Stimulated activated CD4-positive, alpha-beta T cell treated with anti-CD3 and anti-CD28 coated beads, Interleukin-15, amount 100 ng/mL, for 1 hour (primary cell): Measurements from ENCODE around the gene HPS3.
"Not testable (repeated sequence)": the region's sequence is repeated elsewhere in the genome, so short reads cannot be mapped to it uniquely, and the experiment has no call there.

Source experiments
- DNase-seq, 2 donors: peaks; one replicate each; pipeline ENCODE4 v3.0.0-alpha.2; 2020; ENCODE audit warnings: low read depth in 1 of 2, low spot score in 1 of 2

HPS3 gene

GRCh38 chr3:149186219-149186618 lies 56.8 kb downstream of the HPS3 start:
- DNase-seq, result no peak

DNA sequence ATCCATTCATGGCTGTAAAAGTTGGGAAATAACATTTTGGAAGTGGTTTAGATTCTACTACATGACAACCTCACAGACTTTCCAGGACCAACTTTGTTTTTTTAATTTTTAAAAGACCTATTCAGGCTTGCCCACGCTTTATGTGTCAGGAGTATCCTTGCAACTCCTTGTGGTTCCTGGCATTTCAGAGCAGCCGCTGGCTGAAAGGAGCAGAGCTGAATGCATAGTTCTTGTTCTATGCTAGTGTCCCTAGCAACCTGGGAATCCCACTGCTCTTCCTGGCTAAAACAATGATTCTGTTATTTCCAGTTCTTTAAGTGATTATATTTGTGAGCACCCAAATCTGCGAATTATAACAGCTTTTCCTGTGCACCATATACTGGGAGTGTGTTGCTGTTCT lies 57.3 kb downstream of the HPS3 start:
- DNase-seq, result no peak

DNA sequence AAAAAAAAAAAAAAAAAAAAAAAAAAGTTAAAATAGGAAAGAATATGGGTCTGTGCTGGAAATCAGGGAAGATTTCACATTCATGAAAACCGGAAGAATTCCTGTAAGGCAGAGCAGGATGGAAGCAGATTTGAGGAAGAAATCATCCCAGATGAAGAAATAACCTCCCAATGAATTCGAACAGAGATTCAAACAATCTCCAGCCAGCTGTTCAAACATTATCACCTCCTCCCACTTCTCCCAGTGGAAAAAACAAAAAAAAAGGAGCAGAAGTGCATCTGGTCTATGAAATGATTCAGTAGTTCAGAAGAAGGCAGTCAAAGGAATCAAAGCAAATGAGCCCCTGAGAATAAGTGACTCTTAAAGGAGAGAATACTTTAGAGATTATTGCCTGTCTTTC lies 59.1 kb downstream of the HPS3 start:
- no peak for DNase-seq

GRCh38 chr3:149195221-149195620 lies 65.8 kb downstream of the HPS3 start:
- no peak for DNase-seq

GRCh38 chr3:149196805-149197592 lies 67.6 kb downstream of the HPS3 start:
- DNase-seq, result not testable (repeated sequence)

DNA sequence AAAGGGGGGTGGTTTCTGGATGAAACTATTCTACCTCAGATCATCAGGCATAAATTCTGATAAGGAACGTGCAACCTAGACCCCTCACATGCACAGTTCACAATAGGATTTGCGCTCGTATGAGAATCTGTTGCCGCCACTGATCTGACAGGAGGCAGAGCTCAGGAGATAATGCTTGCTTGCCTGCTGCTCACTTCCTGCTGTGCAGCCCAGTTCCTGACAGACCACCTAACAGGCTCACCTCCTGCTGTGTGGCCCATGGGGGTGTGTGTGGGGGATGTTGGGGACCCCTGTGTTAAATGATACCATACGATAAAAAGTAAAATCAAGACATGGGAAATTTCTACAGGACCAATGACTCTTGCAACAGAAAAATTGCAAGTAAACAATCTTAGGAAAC lies 68.2 kb downstream of the HPS3 start:
- no peak for DNase-seq

- DNase-seq, result no peak
These were observed 69.2 kb downstream of the HPS3 start for GRCh38 chr3:149198611-149199010.

- DNase-seq, result no peak
These were observed 70.0 kb downstream of the HPS3 start for GRCh38 chr3:149199474-149199873.

DNA sequence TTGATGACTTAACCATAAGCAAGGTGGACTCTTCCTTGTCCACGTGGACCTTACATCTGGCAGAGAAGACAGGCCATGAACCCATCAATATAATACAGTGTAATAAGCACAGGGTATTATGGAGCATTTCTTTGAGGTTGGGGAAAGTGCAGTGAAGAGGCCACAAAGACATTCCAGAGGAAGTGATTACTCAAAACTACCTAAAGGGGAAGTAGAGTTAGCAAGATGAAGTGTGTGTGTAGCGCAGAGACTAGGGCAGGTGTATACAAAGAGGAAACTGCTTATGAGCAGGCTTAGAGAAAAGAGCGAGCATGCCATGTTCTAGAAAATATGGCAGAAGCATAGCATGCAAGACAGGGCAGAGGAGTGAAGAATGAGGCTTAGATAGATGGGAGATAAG lies 74.3 kb downstream of the HPS3 start:
- DNase-seq, result no peak

- no peak for DNase-seq
These were observed 75.1 kb downstream of the HPS3 start for GRCh38 chr3:149204390-149204991.

DNA sequence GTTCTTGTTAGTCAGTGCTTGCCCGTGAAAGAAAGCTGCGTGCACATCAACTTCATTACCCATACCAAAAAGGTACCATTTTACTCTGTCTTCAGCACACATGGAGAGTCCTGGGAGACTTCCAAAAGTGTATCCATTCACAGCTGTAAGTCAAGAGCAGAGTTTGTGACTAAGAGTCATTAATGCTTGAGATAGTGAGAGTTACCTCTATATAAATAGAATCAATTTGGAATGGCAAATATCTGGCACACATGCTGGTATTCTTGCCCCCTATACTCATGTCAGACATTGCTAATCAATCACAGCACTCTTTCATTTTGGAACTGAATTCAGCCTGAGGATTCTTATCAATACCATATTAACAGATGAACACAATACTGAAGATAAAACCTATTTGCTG lies 78.0 kb downstream of the HPS3 start:
- no peak for DNase-seq

- DNase-seq, result no peak
These were observed 80.0 kb downstream of the HPS3 start for GRCh38 chr3:149209431-149209830.

GRCh38 chr3:149212386-149212785 lies 82.9 kb downstream of the HPS3 start:
- no peak for DNase-seq

GRCh38 chr3:149214702-149215101 lies 85.3 kb downstream of the HPS3 start:
- DNase-seq, result no peak

GRCh38 chr3:149215515-149215914 lies 86.1 kb downstream of the HPS3 start:
- no peak for DNase-seq

- no peak for DNase-seq
These were observed 86.9 kb downstream of the HPS3 start for GRCh38 chr3:149216193-149216869.

DNA sequence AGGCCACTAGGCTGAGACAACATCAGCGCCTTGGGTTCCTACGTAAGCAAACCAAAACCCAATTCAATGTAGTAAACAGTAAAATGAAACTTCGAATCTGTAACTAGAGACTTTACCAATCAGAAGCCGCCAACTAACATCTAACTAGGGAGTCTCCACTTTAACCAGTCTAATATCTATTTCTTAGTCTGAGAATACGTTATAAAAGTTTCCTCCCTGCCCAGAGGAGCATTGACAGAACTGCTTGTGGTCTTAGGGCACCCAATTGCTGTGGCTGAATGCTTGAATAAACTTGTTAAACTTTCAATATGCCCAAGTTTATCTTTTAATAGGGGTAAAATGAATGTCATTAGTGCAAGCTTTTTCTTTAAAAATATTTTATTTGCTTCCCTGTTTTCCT lies 87.9 kb downstream of the HPS3 start:
- no peak for DNase-seq

DNA sequence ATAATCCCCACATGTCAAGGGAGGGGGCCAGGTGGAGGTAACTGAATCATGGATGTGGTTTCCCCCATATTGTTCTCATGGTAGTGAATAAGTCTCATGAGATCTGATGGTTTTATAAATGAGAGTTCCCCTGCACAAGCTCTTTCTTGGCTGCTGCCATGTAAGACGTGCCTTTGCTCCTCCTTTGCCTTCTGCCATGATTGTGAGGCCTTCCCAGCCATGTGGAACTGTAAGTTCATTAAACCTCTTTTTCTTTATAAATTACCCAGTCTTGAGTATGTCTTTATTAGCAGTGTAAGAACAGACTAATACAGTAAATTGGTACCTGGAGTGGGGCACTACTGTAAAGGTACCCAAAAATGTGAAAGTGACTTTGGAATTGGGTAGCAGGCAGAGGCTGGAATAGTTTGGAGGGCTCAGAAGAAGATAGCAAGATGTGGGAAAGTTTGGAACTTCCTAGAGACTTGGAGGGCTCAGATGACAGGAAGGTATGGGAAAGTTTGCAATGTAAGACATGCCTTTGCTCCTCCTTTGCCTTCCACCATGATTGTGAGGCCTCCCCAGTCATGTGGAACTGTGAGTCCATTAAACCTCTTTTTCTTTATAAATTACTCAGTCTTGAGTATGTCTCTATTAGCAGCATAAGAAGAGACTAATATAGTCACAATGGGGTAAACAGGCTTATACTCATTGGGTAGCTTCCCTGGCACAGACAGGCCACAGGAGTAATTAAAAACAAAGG lies 90.1 kb downstream of the HPS3 start:
- not testable (repeated sequence) for DNase-seq

GRCh38 chr3:149221783-149222517 lies 92.5 kb downstream of the HPS3 start, which contains the start of gene CP:
Gene CP, minus strand, starts transcription at chr3:149221829. Its CDS starts 37 bp downstream, at chr3:149221792.
- DNase-seq, result no peak
